IMR-90 (cell line): Measurements from ENCODE around the gene ACBD7. TPM values are rescaled to one million over a fixed set of nuclear protein-coding genes. Genes with fewer than 3 reads are reported as not detected.

Source experiments
- ATAC-seq: fragments of 200-7000 bp; cut with Tn5 transposase; 2 replicates; pipeline ENCODE4 v1.9.1; 2020; ENCODE audit warnings: low read depth, mild to moderate bottlenecking, moderate library complexity
- BruUV-seq: library from RNA; stranded (reverse); fragments of 400-500 nt; replicated peaks from 2 replicates; lab custom pipeline; 2021; lab: Mats Ljungman, UMichigan
- CTCF ChIA-PET: fragments of 300-600 bp; formaldehyde crosslinking; extraction: SDS; loops from one replicate; lab custom pipeline; 2021; ENCODE audit warnings: antibody characterized with exemption; lab: Yijun Ruan, JAX
- POLR2A ChIA-PET: fragments of 300-600 bp; sonication (Branson Sonifier 250); formaldehyde crosslinking; loops from one replicate; lab custom pipeline; 2022; ENCODE audit warnings: antibody characterized with exemption; ENCODE audit not compliant: unreplicated experiment; lab: Charles Lee
- DNase-seq: peaks from one replicate; pipeline ENCODE4 v3.0.0; 2013
- H2AFZ ChIP-seq: replicated peaks from 2 replicates; pipeline ENCODE3; 2013; ENCODE audit warnings: low read length, mild to moderate bottlenecking; ENCODE audit not compliant: poor library complexity
- H2AK5ac ChIP-seq: 2 replicates; pipeline ENCODE4 v1.6.1; 2013; ENCODE audit warnings: low read depth, low read length, inconsistent platforms
- H2AK9ac ChIP-seq: replicated peaks from 2 replicates; pipeline ENCODE3; 2013; ENCODE audit warnings: mild to moderate bottlenecking, low read depth, low read length, moderate library complexity; ENCODE audit not compliant: poor library complexity
- H2BK120ac ChIP-seq: 2 replicates; pipeline ENCODE4 v1.6.1; 2013; ENCODE audit warnings: low read depth, low read length, inconsistent platforms
- H2BK15ac ChIP-seq: 3 replicates; pipeline ENCODE4 v1.6.1; 2013; ENCODE audit warnings: low read depth, low read length, inconsistent platforms
- H2BK20ac ChIP-seq: 2 replicates; pipeline ENCODE4 v1.6.1; 2013; ENCODE audit warnings: low read depth, mild to moderate bottlenecking, inconsistent platforms, low read length, moderate library complexity
- H2BK5ac ChIP-seq: 2 replicates; pipeline ENCODE4 v1.6.1; 2013; ENCODE audit warnings: mild to moderate bottlenecking, low read depth, low read length, inconsistent platforms; ENCODE audit not compliant: poor library complexity, severe bottlenecking
- H3K14ac ChIP-seq: replicated peaks from 2 replicates; pipeline ENCODE4 v1.6.1; 2013; ENCODE audit warnings: low read depth, low read length, inconsistent platforms
- H3K18ac ChIP-seq: 2 replicates; pipeline ENCODE4 v1.6.1; 2013; ENCODE audit warnings: low read depth, low read length, control low read depth
- H3K23ac ChIP-seq: 2 replicates; pipeline ENCODE4 v1.6.1; 2013; ENCODE audit warnings: low read depth, low read length, inconsistent platforms
- H3K27ac ChIP-seq: 2 replicates; pipeline ENCODE4 v1.5.1; 2013; ENCODE audit warnings: mild to moderate bottlenecking, control low read depth, low read length; ENCODE audit not compliant: insufficient read depth
- H3K27me3 ChIP-seq: 2 replicates; pipeline ENCODE4 v1.6.1; 2013; ENCODE audit warnings: low read length; ENCODE audit not compliant: control insufficient read depth, insufficient read depth
- H3K36me3 ChIP-seq: 2 replicates; pipeline ENCODE4 v1.6.1; 2013; ENCODE audit warnings: low read length, mixed read lengths; ENCODE audit not compliant: control insufficient read depth, insufficient read depth
- H3K4ac ChIP-seq: 2 replicates; pipeline ENCODE4 v1.6.1; 2013; ENCODE audit warnings: low read depth, low read length, inconsistent platforms
- H3K4me1 ChIP-seq: 2 replicates; pipeline ENCODE4 v1.6.1; 2013; ENCODE audit warnings: low read length, mixed read lengths; ENCODE audit not compliant: control insufficient read depth, insufficient read depth
- H3K4me2 ChIP-seq: 2 replicates; pipeline ENCODE4 v1.6.1; 2013; ENCODE audit warnings: low read depth, mild to moderate bottlenecking, control low read depth, low read length, moderate library complexity
- H3K4me3 ChIP-seq: 2 replicates; pipeline ENCODE4 v1.5.1; 2013; ENCODE audit warnings: low read depth, mild to moderate bottlenecking, control low read depth, low read length, moderate library complexity; ENCODE audit not compliant: insufficient read depth
- H3K56ac ChIP-seq: 2 replicates; pipeline ENCODE4 v1.6.1; 2013; ENCODE audit warnings: low read length, inconsistent platforms; ENCODE audit not compliant: insufficient read depth; ENCODE audit errors: extremely low read depth
- H3K79me1 ChIP-seq, 2 experiments: 2 replicates each; pipeline ENCODE4 v1.6.1; 2013; ENCODE audit warnings: low read length in 2 of 2, inconsistent platforms in 1 of 2, low read depth in 1 of 2
- H3K9ac ChIP-seq: 2 replicates; pipeline ENCODE4 v1.6.1; 2013; ENCODE audit warnings: low read depth, low read length, control low read depth
- H3K9me1 ChIP-seq: 2 replicates; pipeline ENCODE4 v1.6.1; 2013; ENCODE audit warnings: low read length, inconsistent platforms; ENCODE audit not compliant: insufficient read depth
- H3K9me3 ChIP-seq: 2 replicates; pipeline ENCODE4 v1.6.1; 2013; ENCODE audit warnings: low read length; ENCODE audit not compliant: control insufficient read depth, insufficient read depth
- H4K20me1 ChIP-seq: 2 replicates; pipeline ENCODE4 v1.6.1; 2013; ENCODE audit warnings: low read length, inconsistent platforms; ENCODE audit not compliant: insufficient read depth
- H4K5ac ChIP-seq: 2 replicates; pipeline ENCODE4 v1.6.1; 2013; ENCODE audit warnings: mild to moderate bottlenecking, low read depth, low read length, control low read depth
- H4K8ac ChIP-seq, 2 experiments: 2 replicates each; pipeline ENCODE4 v1.6.1; 2013; ENCODE audit warnings: low read depth in 2 of 2, low read length in 2 of 2, control low read depth in 1 of 2, inconsistent platforms in 1 of 2
- H4K91ac ChIP-seq: 2 replicates; pipeline ENCODE4 v1.6.1; 2013; ENCODE audit warnings: low read depth, low read length, inconsistent platforms; ENCODE audit not compliant: insufficient read depth
- CEBPB ChIP-seq: IDR thresholded peaks from 2 replicates; pipeline ENCODE4 v1.6.1; 2012; ENCODE audit warnings: low read depth, low read length, improper control_type of control experiment
- CHD1 ChIP-seq: IDR thresholded peaks from 2 replicates; pipeline ENCODE4 v1.6.1; 2012; ENCODE audit warnings: low read depth, low read length, improper control_type of control experiment
- ELK1 ChIP-seq: fragments of 150-350 bp; IDR thresholded peaks from 2 replicates; pipeline ENCODE4 v1.6.1; 2016; ENCODE audit warnings: low read depth, mild to moderate bottlenecking, low read length, moderate library complexity, borderline replicate concordance
- FOS ChIP-seq: fragments of 150-350 bp; IDR thresholded peaks from 2 replicates; pipeline ENCODE4 v1.6.1; 2016; ENCODE audit warnings: low read depth, low read length
- MAFK ChIP-seq: IDR thresholded peaks from 2 replicates; pipeline ENCODE4 v1.6.1; 2012; ENCODE audit warnings: low read depth, low read length, improper control_type of control experiment
- MAZ ChIP-seq: IDR thresholded peaks from 2 replicates; pipeline ENCODE4 v1.6.1; 2012; ENCODE audit warnings: low read depth, mild to moderate bottlenecking, low read length, improper control_type of control experiment, moderate library complexity, borderline replicate concordance
- POLR2A ChIP-seq: IDR thresholded peaks from 2 replicates; pipeline ENCODE4 v1.6.1; 2012; ENCODE audit warnings: mild to moderate bottlenecking, low read depth, low read length
- SMC3 ChIP-seq: fragments of 150-350 bp; IDR thresholded peaks from 2 replicates; pipeline ENCODE4 v1.6.1; 2016; ENCODE audit warnings: low read depth, mild to moderate bottlenecking, antibody characterized with exemption, low read length, moderate library complexity
- WGBS, 2 experiments: methylation state at CpG; one replicate each; pipeline versions ENCODE4 v1.1.5 to v1.1.7; 2013; ENCODE audit warnings: missing lambda C conversion rate in 2 of 2; ENCODE audit not compliant: insufficient read length in 1 of 2; ENCODE audit errors: extremely low coverage in 2 of 2; 5-methylcytosine and 5-hydroxymethylcytosine counted together
- dilution Hi-C: fragments of 300-500 bp; cut with HindIII; formaldehyde crosslinking; loops from one replicate; pipeline ENCODE4 v1.14.3; 2018; ENCODE audit warnings: low sequenced_read_pairs; ENCODE audit not compliant: unreplicated experiment
- in situ Hi-C: fragments of 300-500 bp; cut with MboI; formaldehyde crosslinking; loops from 3 replicates; pipeline ENCODE4 v1.14.3; 2019; ENCODE audit warnings: low sequenced_read_pairs, inconsistent platforms, mixed read lengths
- intact Hi-C: fragments of 100-400 bp; cut with micrococcal nuclease; formaldehyde crosslinking; loops from 2 replicates; pipeline ENCODE4 v1.10.0; 2022
- polyA plus RNA-seq, 3 experiments: library from polyadenylated mRNA; depleted of rRNA; stranded (reverse); fragments of >200 nt; gene quantifications; 2 replicates each; pipeline ENCODE4 v1.2.3, GENCODE V29; 2012; ENCODE audit warnings: low replicate concordance in 1 of 3
- total RNA-seq: library from RNA; depleted of rRNA; stranded (reverse); fragments of >200 nt; gene quantifications from 2 replicates; pipeline ENCODE4 v1.2.3, GENCODE V29; 2012
- TF ChIP-seq, protein P1 (sequence below): conservative IDR thresholded peaks from 2 replicates; pipeline ENCODE4 v1.5.1; 2012; ENCODE audit warnings: mild to moderate bottlenecking, low read depth, low read length, improper control_type of control experiment

Gene ACBD7
- total and polyA plus RNA-seq, 2 of the 4 experiments (the other 2 are of a cell fraction), result 0.29 to 0.54 TPM

- Histone ChIP-seq H3K9me1 (no peaks in the 10 kb centered on the region), H4K8ac (no peak overlapping the region), H3K79me1 (no peaks in the 10 kb centered on the region), H2AK5ac (no peak overlapping the region), H3K4me1 (peaks cover 3% of the 10 kb centered on the region; the same call in 1 of the 2 replicates), H3K9me3 (no peaks in the 10 kb centered on the region), H4K5ac (no peak overlapping the region), H3K4ac (no peak overlapping the region), H2BK15ac (no peak overlapping the region), H3K4me3 (no peak overlapping the region), H3K56ac (no peak overlapping the region), H3K4me2 (no peak overlapping the region), H3K36me3 (no peaks in the 10 kb centered on the region), H3K9ac (no peak overlapping the region), H2BK5ac (no peak overlapping the region), H2BK20ac (no peak overlapping the region), H4K20me1 (no peaks in the 10 kb centered on the region), H3K18ac (no peak overlapping the region), H2AFZ (no peak overlapping the region), H3K14ac (no peak overlapping the region), H2BK120ac (no peak overlapping the region), H4K91ac (no peak overlapping the region), H3K27me3 (no peaks in the 10 kb centered on the region; the same call in 1 of the 2 replicates), H3K23ac (no peak overlapping the region), H2AK9ac (no peak overlapping the region), H3K27ac (no peak overlapping the region)
- ATAC-seq (no peak), DNase-seq (no peak)
- POLR2A ChIA-PET, result no interaction called here
- no peak for TF ChIP-seq MAZ
- no peak for TF ChIP-seq ELK1
- TF ChIP-seq FOS, result no peak
- no peak for TF ChIP-seq SMC3
- no peak for TF ChIP-seq CHD1
- TF ChIP-seq, protein P1, sequence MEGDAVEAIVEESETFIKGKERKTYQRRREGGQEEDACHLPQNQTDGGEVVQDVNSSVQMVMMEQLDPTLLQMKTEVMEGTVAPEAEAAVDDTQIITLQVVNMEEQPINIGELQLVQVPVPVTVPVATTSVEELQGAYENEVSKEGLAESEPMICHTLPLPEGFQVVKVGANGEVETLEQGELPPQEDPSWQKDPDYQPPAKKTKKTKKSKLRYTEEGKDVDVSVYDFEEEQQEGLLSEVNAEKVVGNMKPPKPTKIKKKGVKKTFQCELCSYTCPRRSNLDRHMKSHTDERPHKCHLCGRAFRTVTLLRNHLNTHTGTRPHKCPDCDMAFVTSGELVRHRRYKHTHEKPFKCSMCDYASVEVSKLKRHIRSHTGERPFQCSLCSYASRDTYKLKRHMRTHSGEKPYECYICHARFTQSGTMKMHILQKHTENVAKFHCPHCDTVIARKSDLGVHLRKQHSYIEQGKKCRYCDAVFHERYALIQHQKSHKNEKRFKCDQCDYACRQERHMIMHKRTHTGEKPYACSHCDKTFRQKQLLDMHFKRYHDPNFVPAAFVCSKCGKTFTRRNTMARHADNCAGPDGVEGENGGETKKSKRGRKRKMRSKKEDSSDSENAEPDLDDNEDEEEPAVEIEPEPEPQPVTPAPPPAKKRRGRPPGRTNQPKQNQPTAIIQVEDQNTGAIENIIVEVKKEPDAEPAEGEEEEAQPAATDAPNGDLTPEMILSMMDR, result no peak
- TF ChIP-seq CEBPB, result no peak
- no peak for TF ChIP-seq MAFK
- TF ChIP-seq POLR2A, result no peak
- no CpG with 5 or more reads among the region's 3 CpGs for WGBS, 2 experiments
- dilution Hi-C loops, result no loop called here
- BruUV-seq, result no TSS peak
- intact Hi-C loops, result no loop called here
- in situ Hi-C loops, result no loop called here
- CTCF ChIA-PET, result no interaction called here
Measured at GRCh38 chr10:15053061-15053460, 35.5 kb downstream of the ACBD7 start.
